Kasumi-1 (cell line): ENCODE results near the gene HOXC11.
A peak's percentile ranks its signal among the peaks of the same experiment; 100 is the strongest.

Experiments used
- DNase-seq, 2 experiments: peaks; one replicate each; lab custom pipeline; 2025; lab: John Stamatoyannopoulos, UW

HOXC11 gene

GRCh38 chr12:53997204-53998109, 24.5 kb downstream of the HOXC11 start:
- DNase-seq: no peak

DNA sequence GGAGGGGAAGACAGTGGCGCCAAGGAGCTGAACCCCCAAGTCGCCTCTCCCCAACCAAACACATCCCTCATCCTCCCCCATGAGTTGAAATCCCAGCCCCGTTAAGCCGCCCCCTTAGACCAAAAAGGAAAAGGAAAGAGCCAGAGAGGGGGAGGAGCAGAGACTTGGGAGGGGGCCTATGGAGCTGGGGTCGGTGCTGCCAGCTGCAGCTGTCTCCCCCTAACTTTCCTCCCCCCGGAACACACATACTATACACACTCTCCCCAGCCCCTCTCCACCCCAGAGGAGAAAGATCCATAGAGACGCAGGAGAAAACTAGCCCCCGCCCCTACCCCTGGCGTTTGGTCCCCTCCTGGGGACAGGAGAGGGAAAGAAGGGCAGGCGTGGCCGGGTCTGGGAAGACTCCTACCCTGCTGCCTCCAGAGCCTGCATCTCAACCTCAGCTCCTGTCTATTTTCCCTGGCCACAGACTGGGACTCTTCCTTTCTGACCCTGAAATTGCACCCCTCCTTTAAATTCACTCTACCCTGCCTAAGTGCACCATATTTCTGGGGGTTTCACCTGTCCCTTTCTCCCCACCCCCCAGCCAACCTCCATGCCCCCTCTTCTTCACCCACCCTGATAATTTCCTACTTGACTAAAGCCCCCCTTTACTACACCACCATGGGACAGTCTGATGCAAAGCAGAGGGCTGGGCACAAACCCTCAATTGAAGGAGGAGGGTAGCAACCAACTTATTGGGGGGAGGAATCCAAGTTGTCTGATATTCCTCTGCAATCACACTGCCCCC, 25.4 kb downstream of the HOXC11 start:
- DNase-seq: no peak

- DNase-seq: no peak
Measured at GRCh38 chr12:53998900-53999236, 25.9 kb downstream of the HOXC11 start.

DNA sequence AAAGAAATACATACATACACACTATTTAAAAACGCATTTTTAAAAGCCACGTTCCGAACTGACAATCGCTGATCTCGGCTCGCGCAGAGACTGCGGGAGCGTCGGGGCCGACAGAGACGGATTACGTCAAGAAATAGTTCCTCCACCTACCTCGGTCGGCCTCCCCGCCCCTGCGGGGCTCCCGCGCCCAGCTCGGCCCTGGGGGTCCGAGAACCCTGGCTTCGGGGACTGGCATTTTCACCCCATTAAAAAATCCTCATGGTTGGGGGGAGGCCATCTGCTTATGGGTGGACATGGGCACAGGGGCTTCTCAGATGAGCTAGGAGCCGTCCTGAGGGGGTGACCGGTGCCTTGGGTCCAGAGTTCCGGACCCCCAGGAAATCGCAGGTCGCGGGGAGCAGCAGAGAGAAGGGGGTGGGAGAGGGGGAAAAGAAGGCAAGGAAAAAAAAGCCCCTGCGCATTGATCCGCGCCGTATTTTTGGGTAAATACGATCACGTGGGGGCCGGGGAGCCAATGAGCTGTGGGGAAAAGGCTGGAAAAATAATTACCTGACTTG, 26.7 kb downstream of the HOXC11 start:
- no peak for DNase-seq

DNA sequence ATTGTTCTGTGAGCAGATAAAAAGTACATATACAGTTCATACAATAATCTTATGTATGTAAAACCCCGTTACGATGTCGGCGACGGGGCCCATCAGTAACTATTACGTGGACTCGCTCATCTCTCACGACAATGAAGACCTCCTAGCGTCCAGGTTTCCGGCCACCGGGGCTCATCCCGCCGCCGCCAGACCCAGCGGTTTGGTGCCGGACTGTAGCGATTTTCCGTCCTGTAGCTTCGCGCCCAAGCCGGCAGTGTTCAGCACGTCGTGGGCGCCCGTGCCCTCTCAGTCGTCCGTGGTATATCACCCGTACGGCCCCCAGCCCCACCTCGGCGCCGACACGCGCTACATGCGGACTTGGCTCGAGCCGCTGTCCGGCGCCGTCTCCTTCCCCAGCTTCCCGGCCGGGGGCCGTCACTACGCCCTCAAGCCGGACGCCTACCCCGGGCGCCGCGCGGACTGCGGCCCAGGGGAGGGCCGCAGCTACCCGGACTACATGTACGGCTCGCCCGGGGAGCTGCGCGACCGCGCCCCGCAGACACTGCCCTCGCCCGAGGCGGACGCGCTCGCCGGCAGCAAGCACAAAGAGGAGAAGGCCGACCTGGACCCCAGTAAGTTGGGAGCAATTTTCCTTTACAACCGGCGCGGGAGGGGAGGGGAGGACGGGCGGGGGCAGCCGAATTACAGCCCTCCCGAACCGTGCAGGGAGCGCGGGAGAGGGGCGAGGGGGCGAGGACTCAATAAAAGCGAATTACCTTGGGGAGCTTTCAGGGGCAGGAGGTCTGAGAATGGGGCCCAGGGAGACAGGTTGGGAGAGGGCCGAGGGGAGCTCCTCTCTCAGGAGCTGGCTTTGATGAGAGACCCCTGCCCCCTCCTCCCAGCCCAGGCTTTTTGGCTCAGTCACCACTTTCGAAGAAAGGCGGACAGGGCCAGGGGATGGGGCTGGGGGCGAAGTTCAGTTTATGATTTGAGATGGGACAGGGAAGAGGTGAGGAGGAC, 27.5 kb downstream of the HOXC11 start, which contains the start of gene HOXC9:
TSS of gene HOXC9 (plus strand) at position 46 of the 999 bp plus-strand sequence. CDS start at position 74, 28 bp downstream.
- no peak for DNase-seq

- no peak for DNase-seq
Measured at GRCh38 chr12:54001283-54002187, 28.6 kb downstream of the HOXC11 start.

- DNase-seq: no peak
Measured at GRCh38 chr12:54002278-54002914, 29.5 kb downstream of the HOXC11 start.

- DNase-seq: no peak
Measured at GRCh38 chr12:54002915-54003389, 30.0 kb downstream of the HOXC11 start.

DNA sequence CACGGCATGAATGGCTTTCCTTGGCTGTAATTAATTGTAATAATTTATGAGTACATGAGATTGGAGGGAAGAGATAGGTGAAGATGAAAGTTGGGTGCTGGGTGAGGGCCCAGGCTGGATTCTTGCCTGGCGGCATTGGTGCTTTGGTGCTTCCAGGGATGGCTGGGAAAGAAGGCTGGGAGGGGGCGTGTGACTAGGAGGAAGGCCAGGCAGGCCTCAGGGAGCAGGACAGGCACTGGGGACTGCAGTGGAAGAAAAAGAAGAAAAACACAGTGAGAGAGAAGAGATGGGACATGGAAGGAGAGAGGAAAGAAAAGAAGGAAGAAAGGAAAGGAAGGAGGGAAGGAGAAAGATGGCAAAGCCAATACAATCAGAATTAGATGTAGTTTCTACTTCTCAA, 30.7 kb downstream of the HOXC11 start:
- DNase-seq: no peak

DNA sequence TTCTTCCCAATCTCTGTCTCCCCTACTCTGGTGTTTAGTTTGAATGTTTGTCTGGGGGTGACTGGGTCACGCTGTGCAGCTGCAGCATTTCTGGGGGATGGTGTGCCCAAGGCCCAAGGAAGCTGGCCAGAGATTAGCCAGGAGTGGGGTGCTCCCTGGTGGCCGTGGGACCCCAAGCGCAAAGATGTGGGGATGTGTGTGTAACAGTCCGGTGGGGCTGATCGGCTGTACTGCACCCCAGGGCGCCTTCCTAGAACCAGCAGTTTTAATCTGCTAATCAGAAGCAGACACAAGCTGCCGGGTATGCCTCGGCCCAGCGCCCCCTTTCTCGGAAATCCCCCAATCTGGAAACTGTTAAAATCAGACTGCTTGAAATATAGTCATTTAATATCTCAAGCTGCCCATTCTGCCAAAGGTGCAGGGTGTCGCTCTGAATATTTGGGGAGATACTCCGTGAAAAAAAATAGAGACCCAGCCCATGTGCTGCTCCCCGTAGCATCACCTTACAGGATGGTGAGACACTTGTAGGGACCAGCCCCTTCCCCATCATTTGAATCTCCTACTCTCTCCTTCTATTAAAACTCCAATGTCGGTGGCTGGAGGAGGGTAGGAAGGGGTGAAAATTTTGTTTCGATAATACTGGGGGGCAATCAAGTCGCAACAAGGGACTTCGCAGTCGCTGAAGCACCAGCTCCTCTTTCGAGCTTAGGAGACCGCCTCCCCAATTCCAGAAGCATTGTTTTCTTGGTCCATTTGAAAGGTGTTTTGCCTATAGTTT, 31.3 kb downstream of the HOXC11 start:
- no peak for DNase-seq

DNA sequence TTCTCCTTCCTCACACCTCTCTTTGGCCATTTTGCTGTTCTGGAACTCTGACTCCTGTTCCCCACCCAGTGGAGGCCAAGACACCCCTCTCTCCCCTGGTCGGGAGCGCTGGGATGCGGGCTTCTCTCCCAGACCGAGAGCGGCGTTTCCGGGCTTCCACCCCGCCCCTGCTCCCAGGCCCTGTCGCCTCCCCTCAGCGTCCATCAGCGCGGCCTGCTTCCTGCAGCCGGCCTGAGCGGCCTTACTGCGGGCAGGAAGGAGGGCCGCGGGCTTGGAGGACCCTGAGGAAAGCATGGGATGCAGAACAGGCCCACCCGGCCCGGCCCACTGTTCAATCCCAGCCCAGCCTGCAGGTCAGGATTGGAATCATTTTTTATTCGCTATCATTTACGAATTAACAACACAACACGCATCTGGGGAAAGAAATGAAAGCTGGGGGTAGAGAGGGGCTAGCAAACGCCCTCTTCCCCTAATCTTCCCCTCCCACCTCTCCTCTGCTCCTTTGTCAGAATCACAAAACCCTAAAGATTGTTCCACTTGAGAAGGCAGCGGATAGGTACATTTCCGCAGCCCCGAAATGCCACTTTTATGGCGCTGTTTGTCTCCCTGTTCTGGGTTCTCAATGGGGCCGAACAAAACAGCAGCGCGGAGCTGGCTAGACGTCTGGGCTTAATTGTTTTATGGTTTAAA, 32.1 kb downstream of the HOXC11 start:
- no peak for DNase-seq

GRCh38 chr12:54005531-54005852, 32.6 kb downstream of the HOXC11 start:
- DNase-seq: no peak

- peak; percentile 72 to 78 for DNase-seq
Measured at GRCh38 chr12:54005853-54006558, 33.1 kb downstream of the HOXC11 start.

DNA sequence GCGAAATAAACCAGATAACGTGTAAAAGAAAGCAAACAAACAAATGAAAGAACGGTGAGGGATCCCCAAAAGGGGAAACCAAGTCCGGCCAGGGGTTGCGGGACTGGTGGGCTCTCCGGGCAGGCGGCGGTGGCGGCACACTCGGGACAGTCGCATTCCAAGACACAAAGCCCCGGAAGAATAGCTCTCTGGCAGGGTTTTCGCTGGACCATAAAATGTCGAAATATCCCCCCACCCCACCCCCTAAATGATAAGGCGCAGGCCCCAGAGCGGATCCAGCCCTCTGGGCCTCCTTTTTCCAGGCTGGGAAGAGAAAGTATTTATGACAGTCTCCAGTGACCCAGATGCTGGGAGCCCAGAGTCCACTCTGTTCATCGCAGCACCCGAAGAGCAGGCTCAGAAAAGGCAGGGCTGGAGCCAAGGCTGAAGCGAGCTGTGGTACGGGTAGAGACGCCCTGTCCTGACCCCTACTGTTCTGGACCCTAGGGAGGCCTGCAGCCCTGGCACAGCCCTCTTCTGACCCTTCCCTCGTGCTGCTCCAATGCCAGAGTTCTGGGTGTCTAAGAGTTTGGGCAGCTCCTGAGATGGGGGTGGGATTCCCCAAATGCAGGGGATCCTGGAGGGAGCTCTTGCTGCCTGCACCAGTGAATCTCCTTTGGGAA, 33.8 kb downstream of the HOXC11 start:
- no peak for DNase-seq

DNA sequence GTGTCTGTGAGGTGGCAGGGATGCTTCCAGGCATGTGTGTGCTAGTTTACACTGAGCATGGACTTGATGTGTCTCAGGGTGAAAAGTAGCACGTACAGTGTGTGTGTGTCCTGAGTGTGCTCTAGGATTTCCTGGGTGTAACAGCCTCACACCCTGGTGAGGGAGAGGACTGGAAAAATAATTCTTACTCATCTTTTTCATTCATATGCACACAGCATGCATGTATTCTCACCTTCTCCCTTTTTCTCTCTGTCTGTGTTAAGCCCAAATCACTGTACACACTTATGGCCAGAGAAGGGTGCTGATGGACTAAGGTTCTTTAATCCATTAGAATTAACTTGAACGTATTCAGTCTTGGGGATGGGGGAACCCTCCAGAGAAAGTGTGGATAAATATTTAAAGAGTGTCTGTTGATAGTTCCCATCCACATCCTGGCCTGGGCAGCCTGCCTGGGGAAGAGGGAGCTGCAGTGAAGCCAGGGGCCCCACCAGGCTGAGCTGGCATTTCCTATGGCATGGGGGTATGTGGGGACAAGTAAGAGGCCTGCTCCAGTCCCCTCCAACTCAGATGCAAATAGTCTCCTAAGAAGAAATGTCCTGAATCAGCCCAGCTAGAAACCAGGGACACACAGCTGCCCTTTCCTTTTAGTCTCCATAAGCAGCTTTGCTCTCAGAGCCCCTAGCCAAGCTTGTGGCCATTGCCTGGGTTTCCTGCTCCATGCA, 34.8 kb downstream of the HOXC11 start:
- no peak for DNase-seq

DNA sequence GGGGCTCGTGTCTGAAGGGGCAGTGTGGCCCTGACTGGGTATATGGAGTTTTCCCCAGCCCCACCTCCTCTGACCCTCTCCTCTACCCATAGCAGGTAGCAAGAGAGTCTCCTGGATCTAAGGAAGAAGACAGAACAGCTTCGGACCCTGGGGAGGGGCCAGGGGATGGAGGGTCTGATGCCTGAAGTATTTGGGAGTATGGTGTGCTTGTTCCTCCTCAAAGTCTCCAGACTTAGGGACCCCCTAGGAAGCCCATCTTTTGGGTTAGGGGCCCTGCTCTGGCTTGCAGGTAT, 35.3 kb downstream of the HOXC11 start:
- DNase-seq: no peak
